Frontal cortex (tissue), 4 donors: ENCODE measurements around the gene RASAL1. TPM values are rescaled to one million over a fixed set of nuclear protein-coding genes. Genes with fewer than 3 reads are reported as not detected.
"Not testable (repeated sequence)": the region's sequence is repeated elsewhere in the genome, so short reads cannot be mapped to it uniquely, and the experiment has no call there.

Source experiments
- DNase-seq, 2 donors: peaks; one replicate each; pipeline ENCODE4 v3.0.0; 2012; ENCODE audit warnings: low spot score in 2 of 2
- FAIRE-seq: peaks from 2 replicates; lab custom pipeline; 2012; peaks lifted over from hg19 to GRCh38; lab: Jason Lieb, UNC
- total RNA-seq: library from RNA; depleted of rRNA; stranded (reverse); fragments of >200 nt; gene quantifications from one replicate; pipeline ENCODE4 v1.2.3, GENCODE V29; 2014
- donor health status: control.
- donor health status: control.
- donor health status: control.

RASAL1 gene
- total RNA-seq, 1 donor from 2014 or later: 4.9 TPM

DNA sequence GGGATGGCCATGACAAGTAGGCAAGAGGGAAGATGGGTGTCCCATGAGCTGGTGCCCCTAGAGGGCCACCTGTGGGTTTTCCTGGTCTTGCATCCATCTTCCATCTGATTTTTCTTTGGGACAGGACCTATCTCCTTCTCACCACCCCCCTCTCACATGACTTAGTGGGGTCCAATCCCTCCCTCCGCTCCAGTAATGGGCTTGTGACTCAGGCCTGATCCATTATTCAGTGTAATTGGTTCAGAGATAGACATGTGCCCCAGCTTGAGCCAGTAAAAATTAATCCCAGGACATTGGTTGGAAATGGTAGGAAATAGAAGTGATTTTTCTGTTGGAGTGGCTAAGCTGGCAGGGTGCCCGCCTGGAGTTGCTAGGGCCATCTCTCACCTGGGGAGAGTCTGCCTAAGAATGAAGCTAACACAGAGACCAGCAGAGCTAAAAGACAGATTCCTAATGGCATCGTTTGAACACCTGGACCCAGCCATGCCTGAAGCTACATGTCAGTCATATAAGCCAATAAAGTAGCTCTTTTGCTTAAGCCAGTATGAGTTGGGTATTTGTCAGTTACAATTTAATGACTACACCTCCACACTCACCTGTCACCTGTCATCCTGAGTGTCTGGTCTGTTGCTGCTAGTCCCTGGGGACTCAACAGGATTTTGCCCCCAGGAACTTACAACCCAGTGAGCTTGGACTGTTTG, 14.7 kb downstream of the RASAL1 start:
- no peak for FAIRE-seq
- no peak for DNase-seq

DNA sequence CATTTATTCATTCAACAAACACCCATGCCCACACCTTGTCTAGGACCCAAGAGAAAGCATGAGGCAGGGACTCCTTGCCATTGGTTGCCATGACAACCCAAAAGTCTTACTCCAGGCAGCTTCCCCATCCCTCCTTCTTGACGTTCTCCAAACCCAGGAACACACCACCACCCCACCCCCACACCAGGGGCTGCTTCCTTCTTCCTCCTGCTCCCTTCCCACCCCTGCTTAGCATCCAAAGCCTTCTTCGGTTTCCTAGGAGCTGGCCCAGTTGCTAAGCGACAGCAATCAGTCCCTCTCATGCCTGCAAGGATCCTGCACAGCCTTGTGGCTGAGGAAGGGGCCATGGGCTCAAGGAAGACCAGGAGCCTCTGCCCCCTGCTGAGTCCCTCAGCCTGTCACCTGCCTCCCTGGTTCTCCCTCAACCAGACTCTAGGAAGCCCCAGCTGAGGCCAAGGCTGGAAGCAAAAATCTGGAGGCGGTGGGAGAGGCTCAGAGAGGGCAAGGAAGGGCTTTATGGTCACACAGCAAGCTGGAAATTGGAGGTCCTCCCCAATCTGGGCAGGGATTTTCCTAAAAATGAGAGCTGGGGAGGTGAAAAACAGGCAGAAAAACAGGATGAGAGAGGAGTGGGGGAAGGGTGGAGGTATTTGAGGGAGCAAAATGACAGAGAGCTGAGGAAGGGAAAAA, 15.4 kb downstream of the RASAL1 start:
- FAIRE-seq (no peak), DNase-seq (no peak)

DNA sequence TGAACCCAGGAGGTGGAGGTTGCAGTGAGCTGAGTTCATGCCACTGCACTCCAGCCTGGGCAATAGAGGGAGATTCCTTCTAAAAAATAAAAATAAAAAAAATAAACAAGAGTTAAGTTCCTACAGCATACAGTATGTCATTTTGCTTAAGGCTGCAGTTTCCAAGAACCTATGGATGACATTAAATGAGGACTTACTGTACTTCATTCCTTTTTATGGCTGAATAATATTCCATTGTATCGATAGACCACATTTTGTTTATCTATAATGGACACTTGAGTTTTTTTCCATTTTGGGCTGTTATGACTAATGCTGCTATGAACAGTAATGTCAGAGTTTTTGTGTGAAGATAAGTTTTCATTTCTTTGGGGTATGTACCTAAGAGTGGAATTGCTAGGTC, 17.4 kb downstream of the RASAL1 start:
- no peak for FAIRE-seq
- no peak for DNase-seq

DNA sequence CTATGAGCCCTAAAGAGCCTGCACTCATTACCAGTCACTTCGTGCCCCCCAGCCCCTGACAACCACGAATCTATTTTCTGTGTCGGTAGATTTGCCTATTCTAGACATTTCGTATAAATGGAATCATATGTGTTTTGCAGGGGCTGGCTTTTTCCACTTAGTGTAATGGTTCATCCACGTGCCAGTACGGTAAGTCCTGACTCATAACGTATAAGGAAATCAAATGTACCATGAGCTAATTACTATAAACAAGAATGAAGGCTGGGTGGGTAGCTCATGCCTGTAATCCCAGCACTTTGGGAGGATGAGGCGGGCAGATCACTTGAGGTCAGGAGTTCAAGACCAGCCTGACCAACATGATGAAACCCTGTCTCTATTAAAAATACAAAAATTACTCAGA, 17.9 kb downstream of the RASAL1 start:
- FAIRE-seq, DNase-seq: not testable (repeated sequence)

DNA sequence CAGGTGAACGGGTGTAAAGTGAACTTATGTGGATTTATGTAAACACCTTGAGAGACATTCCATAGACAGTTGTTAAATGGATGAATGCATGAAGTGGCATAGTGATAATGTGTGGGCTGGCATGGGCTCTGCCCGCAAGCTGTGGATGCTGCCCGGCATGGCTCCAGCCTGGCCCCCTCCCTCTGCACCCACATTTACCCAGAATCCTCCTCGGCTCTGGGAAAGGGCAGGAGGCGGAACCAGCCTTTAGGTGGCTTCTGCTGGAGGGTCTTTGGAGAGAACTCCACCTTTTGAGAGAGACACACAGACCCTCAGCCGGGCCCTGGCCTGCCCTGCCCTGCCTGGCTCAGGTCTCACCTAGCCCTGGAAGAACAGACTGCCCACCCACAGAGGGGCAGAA, 18.7 kb downstream of the RASAL1 start:
- FAIRE-seq (no peak), DNase-seq (no peak)

- FAIRE-seq (no peak), DNase-seq (no peak)
Observed at GRCh38 chr12:113115455-113116126, 20.0 kb downstream of the RASAL1 start.

DNA sequence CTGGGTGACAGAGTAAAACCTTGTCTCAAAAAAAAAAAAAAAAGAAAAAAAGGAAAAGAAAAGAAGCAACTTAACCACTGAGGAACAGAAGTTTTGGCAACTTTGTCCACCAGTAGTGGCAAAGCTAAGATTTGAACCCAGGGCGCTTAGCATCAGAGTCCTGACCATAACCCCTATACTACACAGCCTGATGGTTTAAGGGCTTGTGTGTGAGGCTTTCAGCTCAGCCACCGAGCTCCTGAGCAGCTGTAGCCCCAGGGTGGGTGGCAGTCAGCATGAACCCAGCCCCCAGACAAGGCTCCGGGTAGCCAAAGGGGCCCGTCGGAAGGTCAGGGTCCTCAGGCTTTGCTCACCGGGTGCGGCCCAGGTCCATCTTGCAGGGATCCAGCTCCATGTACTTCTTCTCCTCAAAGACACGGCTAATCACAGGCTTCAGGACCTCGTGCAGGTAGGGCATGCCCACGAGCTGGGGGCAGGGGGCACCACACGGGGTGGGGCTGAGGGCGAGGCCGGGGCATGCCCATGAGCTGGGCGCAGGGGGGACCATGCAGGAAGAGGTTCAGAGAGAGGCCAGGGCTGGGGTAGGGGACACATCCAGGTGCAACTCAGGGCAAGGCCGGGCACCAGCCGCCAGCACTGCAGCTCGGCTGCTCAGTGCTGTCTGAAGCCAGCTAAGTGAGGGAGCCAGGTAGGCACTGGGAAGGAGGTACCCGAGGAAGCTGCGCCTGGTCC, 20.9 kb downstream of the RASAL1 start:
- DNase-seq (no peak), FAIRE-seq (no peak)

DNA sequence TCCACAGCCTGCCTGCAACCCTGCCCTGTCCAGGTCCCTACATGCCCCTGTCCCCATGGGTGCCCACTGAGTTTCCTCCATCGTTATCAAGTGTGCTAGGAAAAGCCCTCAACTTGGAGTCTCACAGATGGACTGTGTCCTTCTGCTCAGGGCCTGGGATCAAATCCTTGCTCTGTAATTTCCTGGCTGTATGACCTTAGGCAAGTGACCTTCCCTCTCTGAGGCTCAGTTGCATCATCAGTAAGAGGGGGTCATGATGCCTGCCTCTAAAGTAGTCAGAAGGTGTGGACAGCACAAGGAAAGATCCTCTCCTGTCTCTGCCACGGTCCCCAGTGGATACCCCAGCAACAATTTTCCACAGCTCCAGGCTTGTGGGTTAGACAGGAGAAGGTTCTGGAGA, 22.2 kb downstream of the RASAL1 start:
- no peak for FAIRE-seq
- DNase-seq: no peak

DNA sequence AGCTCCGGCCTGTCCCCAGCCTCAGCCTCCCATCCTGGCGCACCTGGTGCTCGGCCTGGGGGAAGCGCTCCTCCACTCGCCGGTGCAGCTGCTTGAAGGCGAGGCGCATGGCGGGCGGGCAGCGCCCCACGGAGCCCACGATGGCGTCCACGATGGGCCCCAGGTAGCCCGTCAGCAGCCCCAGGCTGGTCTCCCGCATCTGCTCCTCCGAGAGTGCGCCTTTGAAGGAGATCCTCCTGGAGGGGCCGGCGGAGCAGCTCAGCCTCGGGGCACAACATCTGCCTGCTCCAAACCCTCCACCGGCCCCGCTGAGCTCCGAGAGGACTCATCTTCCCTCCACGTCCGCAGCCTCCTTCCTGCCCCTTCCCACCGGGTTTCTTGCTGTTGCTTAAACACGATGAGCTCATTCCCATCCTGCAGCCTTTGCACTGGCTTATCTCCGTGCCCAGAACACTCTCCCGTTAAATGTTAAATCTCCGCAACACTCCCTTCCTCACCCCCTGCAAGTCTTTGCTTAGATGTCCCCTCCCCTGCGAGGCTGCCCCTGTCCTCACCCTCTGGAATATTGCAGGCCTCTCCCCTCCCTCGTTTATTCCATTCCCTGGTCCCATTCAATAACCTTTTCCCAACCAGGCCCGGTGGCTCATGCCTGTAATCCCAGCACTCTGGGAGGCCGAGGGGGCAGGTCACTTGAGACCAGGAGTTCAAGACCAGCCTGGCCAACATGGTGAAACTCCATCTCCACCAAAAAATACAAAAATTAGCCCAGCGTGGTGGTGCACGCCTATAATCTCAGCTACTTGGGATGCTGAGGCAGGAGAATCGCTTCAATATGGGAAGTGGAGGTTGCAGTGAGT, 23.3 kb downstream of the RASAL1 start:
- FAIRE-seq (no peak), DNase-seq (no peak)

DNA sequence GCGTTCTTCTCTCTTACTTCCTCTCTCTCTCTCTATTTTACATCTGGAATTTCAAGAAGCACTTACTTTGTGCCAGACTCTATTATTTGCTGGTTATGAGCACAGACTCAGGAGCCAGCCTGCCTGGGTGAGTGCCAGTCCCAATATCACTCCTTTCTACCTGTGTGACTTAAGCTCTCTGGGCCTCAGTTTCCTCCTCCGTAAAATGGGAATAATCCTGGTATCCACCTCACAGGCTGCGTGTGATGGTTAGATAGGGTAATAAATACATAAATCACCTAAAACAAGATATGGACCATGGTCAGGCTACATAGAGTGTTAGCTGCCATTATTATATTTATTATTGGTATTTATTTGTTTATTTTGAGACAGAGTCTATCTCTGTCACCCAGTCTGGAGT, 24.3 kb downstream of the RASAL1 start:
- FAIRE-seq: no peak
- no peak for DNase-seq

DNA sequence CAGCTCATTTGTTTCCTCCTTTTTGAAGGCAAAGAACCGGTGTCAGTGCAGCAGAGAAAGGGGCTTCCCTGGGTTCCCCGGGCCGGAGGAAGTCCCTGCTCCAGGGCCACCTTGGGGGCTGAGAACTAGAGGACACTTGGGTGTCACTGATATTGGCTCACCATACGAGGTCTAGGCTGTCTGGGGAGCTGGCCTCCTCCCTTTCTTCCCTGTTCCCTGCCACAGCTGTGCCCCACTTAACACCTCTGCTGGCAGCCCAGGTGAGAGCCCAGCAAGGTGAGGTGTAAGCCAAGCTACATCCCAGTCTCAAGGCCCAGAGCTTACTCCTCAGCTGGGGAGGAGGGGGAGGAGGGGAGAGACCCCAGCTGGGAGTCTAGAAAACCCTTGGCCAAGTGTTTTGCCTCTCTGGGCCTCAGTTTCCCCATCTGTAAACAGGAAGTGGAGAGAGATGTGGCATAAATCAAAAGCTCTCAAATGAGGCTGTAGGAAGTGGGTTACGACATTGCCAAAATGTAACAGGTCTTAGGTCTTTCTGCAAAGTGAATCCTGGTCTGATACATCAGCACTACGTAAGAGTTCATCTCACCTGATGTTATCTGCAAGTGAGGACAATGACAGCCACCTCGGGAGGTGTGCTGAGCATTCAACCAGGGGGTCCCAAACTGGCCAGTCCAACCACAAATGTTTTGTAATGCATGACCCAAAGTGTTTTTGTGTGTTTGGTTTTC, 25.5 kb downstream of the RASAL1 start:
- DNase-seq (no peak), FAIRE-seq (no peak)

GRCh38 chr12:113109360-113109759, 26.2 kb downstream of the RASAL1 start:
- no peak for DNase-seq
- FAIRE-seq: no peak

GRCh38 chr12:113108308-113108707, 27.3 kb downstream of the RASAL1 start:
- no peak for FAIRE-seq
- no peak for DNase-seq

DNA sequence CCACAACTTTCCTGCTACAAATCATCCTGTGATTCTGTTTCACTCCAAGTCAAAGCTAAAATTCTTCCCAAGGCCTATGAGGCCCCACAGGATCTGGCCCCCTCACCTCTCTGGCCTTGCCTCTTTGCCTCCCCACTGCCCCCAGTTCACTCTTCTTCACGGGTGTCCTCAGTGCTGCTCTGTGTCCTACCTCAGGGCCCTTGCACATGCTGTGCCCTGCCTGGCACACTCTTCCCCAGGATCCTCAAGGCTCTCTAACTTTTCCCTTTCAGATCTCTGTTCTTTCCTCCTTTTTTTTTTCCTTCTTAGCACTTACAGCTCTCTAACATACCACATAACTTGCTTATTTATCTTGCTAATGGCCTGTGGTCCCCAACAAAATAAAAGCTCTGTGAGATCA, 29.2 kb downstream of the RASAL1 start:
- FAIRE-seq (no peak), DNase-seq (no peak)

DNA sequence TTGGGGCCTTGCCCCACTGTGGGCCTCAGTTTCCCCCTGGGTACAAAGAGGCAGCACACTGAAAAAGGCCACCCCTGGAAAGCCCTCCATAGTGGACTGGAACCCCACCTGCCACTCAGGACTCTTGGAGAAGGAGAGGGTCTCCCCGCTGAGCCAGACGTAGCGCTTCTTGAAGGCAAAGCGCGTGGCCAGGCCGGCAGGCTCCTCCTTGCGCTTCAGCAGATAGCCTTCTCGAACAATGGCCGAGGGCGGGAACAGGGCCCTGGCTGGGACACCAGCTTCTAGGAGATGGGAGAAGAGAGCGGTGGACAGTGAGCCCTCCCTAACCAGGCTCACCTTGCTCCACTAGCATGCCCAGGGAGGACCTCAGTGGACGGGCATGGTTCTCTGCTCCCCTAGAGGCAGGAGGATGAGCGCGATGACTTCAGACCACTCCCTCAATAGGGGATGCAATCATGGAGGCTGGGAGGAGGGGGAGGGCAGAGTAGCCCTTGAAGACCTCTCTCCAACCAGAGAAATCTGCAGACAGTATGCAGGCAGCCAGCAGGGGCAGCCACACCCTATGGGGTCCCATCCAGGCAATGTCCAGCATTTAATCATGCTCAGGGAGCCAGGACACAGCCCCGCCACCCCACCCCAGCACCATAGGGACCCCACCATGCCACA, 29.8 kb downstream of the RASAL1 start:
- DNase-seq (no peak), FAIRE-seq (no peak)

DNA sequence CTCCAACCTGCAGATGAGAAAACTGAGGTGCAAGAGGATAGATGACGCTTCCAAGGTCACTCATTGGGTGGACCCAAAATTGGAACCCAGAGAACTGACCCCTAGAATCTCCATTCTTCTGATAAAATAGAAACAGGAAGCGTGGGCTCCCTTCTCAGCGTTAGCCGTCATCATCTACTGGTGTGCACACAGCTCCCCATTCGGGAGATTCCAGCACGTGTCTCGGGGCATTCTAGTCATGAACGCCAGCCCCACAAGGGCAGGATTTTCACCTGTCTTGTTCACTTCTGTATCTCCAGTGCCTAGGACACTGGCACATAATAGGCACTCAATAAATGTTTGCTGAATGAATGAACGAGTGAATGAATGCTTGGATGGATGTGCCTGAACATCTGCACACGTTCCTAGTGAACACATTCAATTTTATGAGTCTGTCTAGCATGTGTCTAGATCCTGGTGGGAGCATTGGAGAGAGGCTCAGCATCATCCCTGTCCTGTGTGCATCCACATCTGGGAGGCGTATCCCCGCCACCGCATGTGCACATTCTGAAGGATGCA, 30.5 kb downstream of the RASAL1 start:
- FAIRE-seq (no peak), DNase-seq (no peak)

DNA sequence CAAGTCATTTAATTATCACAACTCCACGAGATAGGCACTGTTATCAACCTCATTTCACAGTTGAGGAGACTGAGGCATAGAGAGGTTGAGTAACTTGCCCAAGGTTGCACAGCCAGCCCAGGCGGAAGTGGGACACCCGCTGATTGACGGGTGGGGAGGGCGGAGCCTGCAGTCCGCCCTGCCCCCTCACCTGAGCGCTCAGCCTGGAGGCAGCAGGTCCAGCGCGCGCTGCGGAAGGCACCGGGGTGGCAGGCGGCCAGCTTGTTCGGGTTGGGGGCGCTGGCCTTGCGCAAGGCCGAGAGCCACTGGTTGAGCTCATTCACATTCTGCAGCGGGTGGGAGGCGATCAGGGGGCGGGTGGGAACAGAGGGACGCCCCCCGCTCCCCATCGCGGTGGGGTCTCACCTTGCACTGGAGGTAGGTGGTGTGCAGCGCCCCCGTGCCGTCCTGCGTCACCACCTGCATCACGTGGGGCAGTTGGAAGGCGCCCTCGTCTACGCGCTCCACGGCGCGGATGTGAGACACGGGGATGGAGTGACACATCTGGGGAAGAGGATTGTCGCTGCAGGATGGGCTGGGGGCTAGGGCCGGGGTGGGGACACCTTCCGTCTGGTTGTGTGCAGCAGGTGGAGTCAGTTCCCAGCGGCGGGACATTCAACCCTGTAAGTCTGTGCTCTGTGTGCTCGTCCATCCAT, 31.7 kb downstream of the RASAL1 start:
- DNase-seq (peak in 1 of 2 donors; percentile 54), FAIRE-seq (no peak)

DNA sequence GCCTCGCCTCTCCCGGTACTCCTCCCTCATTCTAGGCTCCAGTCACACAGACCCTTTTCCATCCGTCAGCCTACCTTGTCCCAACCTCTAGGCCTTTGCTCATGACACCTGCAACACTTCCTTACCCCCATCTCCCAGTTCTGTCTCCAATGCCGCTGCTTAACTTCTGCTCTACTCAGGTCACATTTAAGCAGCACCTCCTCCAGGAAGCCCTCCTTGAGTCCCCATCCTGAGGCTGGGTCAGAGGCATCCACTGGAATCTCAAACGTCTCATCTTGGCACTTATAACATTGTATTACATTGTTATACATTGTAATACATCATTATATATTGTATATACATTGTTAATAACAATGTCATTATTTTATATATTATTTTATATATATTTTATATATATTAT, 32.8 kb downstream of the RASAL1 start:
- FAIRE-seq: peak; percentile 13
- no peak for DNase-seq
